ENCODE measurements around the gene METRN.

METRN gene

DNA sequence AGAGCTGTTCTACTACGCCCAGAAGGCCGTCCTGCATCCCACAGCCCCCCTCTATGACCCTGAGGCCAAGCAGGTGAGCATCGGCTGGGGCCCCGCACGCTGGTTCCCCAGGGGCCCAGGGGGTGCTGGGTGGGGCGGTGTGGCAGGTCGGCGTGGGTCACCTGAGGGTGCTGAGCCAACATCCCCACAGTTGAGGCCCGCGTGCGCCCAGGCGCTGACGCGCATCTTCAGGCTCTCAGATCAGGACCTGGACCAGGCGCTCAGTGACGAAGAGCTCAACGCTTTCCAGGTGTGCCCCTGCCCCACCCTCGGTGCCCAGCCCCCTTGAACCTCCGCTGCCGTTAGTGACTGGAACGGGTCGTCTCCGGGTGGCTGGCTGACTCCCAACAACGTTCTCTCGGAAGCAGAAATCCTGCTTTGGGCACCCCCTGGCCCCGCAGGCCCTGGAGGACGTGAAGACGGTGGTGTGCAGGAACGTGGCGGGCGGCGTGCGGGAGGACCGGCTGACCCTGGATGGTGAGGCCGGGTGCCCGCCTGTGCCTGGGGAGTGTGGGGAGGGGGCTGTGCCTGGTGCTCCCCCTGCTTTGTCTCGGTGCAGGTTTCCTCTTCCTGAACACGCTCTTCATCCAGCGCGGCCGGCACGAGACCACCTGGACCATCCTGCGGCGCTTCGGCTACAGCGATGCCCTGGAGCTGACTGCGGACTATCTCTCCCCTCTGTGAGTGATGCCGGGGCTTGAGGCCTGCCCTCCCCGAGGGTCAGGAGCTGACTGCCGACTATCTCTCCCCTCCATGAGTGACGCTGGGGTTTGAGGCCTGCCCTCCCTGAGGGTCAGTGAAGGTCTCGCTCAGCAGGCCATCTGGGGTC is 44.2 kb upstream of the METRN start:
- TF ChIP-seq CTCF (IDR thresholded peaks at IDR 0.05), result no peak

GRCh38 chr16:671353-672131 is 43.4 kb upstream of the METRN start:
- TF ChIP-seq CTCF (IDR thresholded peaks at IDR 0.05), result no peak

- TF ChIP-seq CTCF (IDR thresholded peaks at IDR 0.05), result no peak
These were observed 42.5 kb upstream of the METRN start for GRCh38 chr16:672371-672770.

- no peak for TF ChIP-seq CTCF (IDR thresholded peaks at IDR 0.05)
These were observed 42.1 kb upstream of the METRN start for GRCh38 chr16:672851-673250.

DNA sequence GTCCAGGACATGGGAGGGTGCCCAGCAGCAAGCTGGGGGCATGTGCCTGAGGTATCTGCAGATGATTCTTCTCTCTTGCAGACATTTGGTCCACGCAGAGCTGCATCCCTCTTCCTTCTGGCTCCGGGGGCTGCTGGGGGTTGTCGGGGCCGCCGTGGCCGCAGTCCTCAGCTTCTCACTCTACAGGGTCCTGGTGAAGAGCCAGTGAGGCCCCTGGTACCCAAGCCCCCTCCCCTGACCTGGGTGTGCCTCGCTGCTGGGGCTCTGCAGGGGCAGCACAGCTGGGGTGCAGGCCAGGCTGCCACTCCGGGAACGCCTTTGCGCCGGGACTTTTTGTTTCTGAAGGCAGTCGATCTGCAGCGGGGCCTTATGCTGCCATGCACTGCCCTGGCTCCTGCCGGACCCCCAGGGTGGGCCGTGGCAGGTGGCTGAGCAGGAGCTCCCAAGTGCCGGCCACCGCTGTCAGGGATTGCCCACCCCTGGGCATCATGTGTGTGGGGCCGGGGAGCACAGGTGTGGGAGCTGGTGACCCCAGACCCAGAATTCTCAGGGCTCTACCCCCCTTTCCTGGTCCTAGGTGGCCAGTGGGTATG is 41.4 kb upstream of the METRN start:
- TF ChIP-seq CTCF (IDR thresholded peaks at IDR 0.05), result no peak

DNA sequence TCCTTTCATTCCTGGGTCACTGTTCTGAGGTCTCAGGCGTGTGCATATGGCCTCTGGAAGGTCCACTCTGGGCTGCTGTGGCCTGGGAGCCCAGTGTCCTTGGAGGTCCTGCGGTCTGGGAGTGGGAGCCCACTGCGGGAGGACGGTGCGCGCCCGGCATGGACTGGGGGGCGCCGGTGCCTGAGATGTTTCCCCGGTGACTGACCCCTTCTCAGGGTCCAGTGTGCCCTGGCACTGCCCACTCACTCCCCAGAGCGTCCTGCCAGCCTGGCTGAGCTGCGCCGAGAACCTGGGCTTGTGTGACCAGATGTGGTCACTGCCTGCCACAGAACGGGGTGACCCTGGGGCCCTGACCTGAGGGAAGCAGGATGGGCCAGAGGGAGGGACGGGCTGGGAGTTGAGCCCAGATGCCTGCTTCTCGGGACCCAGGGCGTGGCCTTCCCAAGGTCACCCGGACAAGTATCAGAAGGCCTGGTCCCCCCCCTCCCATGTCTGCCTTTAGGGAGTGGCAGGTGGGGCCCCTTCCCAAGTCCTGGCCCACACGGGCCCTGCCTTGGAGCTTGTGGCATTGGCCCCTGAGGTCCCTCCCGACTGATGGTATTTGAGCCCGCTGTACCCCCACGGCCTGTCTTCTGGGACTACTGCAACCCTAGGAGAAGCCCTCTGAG is 40.6 kb upstream of the METRN start:
- TF ChIP-seq CTCF (IDR thresholded peaks at IDR 0.05), result no peak

Measured in LNCAP (cell line).